Aorta (tissue), 5 donors: ENCODE measurements around the gene PLCB1. TPM values are rescaled to one million over a fixed set of nuclear protein-coding genes. Genes with fewer than 3 reads are reported as not detected.

Experiments
- ATAC-seq: fragments of 200-7000 bp; cut with Tn5 transposase; one replicate; pipeline ENCODE4 v1.9.1; 2022; ENCODE audit warnings: moderate library complexity; ENCODE audit not compliant: low FRiP score
- DNase-seq, 2 donors: peaks; one replicate each; pipeline ENCODE4 v3.0.0-alpha.2; 2020
- H3K27ac ChIP-seq, 2 donors: one replicate each; pipeline ENCODE4 v1.5.1; 2013; ENCODE audit warnings: low read length in 2 of 2, mild to moderate bottlenecking in 2 of 2, moderate library complexity in 2 of 2, control low read depth in 1 of 2, inconsistent platforms in 1 of 2, low read depth in 1 of 2
- H3K27me3 ChIP-seq, 2 donors: one replicate each; pipeline ENCODE4 v1.6.1; 2013; ENCODE audit warnings: control low read depth in 1 of 2, low read length in 1 of 2, mild to moderate bottlenecking in 1 of 2, moderate library complexity in 1 of 2; ENCODE audit not compliant: insufficient read depth in 2 of 2, control insufficient read depth in 1 of 2
- H3K36me3 ChIP-seq, 2 donors: one replicate each; pipeline ENCODE4 v1.6.1; 2013; ENCODE audit warnings: control low read depth in 1 of 2, low read length in 1 of 2, mild to moderate bottlenecking in 1 of 2; ENCODE audit not compliant: insufficient read depth in 2 of 2, control insufficient read depth in 1 of 2
- H3K4me1 ChIP-seq, 2 donors: one replicate each; pipeline ENCODE4 v1.6.1; 2013; ENCODE audit warnings: low read length in 2 of 2, control low read depth in 1 of 2, mild to moderate bottlenecking in 1 of 2, moderate library complexity in 1 of 2; ENCODE audit not compliant: insufficient read depth in 2 of 2, control insufficient read depth in 1 of 2
- H3K4me3 ChIP-seq, 2 donors: one replicate each; pipeline ENCODE4 v1.5.1; 2013; ENCODE audit warnings: low read length in 2 of 2, control low read depth in 1 of 2, mild to moderate bottlenecking in 1 of 2
- H3K9me3 ChIP-seq: one replicate; pipeline ENCODE4 v1.6.1; 2013; ENCODE audit warnings: mild to moderate bottlenecking, low read length; ENCODE audit not compliant: control insufficient read depth
- WGBS, 2 donors: extraction: QIAGEN DNeasy Blood & Tissue Kit; methylation state at CpG; one replicate each; pipeline ENCODE4 v1.1.7; 2013; 5-methylcytosine and 5-hydroxymethylcytosine counted together
- intact Hi-C, 2 donors: fragments of 100-400 bp; cut with DNase I; formaldehyde crosslinking; loops; one replicate each; pipeline versions ENCODE4 v1.14.2 to v1.15.0; 2022
- polyA plus RNA-seq, 2 donors: library from polyadenylated mRNA; stranded (reverse); fragments of 200-250 nt; gene quantifications; one replicate each; pipeline ENCODE4 v1.2.3, GENCODE V29; 2013
- total RNA-seq, 2 donors: library from RNA; stranded (reverse); fragmentation: NEBNext Ultra II Directional; extraction: Animal tissue kit (Norgen Biotek cat#: 25700); gene quantifications; one replicate each; pipeline ENCODE4 v1.2.1, GENCODE V29; 2021
- donor health status: healthy with polysubstance abuse.
- donor health status: Bipolar disorder and iron deficiency.
- donor health status: DM: no; HTN: no; CAD: no.
- donor health status: DM: no; HTN: no; CAD: no.
- donor health status: DM: yes; HTN: yes; CAD: no.

PLCB1 gene
- total and polyA plus RNA-seq, 4 donors: 1.4 to 35.0 (median 6.6) TPM

- no peak for ATAC-seq
- Histone ChIP-seq H3K36me3 (no peaks in the 10 kb centered on the region), H3K9me3 (no peaks in the 10 kb centered on the region), H3K4me3 (no peak overlapping the region), H3K4me1 (no peaks in the 10 kb centered on the region), H3K27ac (no peak overlapping the region), H3K27me3 (no peaks in the 10 kb centered on the region)
- intact Hi-C loops: no loop called here
- WGBS, 2 donors: 95 to 98% methylated on average over 3 of the region's 3 CpGs
- DNase-seq: no peak
Measured at GRCh38 chr20:8545212-8545611, 413.1 kb downstream of the PLCB1 start.

GRCh38 chr20:8547035-8547650, 415.1 kb downstream of the PLCB1 start:
- DNase-seq (no peak), ATAC-seq (no peak)
- 49 to 53% methylated on average over 6 of the region's 6 CpGs for WGBS, 2 donors
- Histone ChIP-seq H3K27me3 (no peaks in the 10 kb centered on the region), H3K36me3 (no peaks in the 10 kb centered on the region), H3K4me3 (no peak overlapping the region), H3K4me1 (no peaks in the 10 kb centered on the region), H3K9me3 (no peaks in the 10 kb centered on the region), H3K27ac (no peak overlapping the region)
- intact Hi-C loops: no loop called here

- H3K4me1 ChIP-seq: no peaks in the 10 kb centered on the region
- H3K27me3 ChIP-seq: no peaks in the 10 kb centered on the region
- no peak overlapping the region for H3K4me3 ChIP-seq
- H3K27ac ChIP-seq: no peak overlapping the region
- WGBS, 2 donors: 91 to 97% methylated on average over 1 of the region's 1 CpG
- ATAC-seq (no peak), DNase-seq (no peak)
- H3K36me3 ChIP-seq: no peaks in the 10 kb centered on the region
- H3K9me3 ChIP-seq: no peaks in the 10 kb centered on the region
- intact Hi-C loops: no loop called here
Measured at GRCh38 chr20:8547968-8548588, 416.0 kb downstream of the PLCB1 start.

GRCh38 chr20:8549192-8549591, 417.1 kb downstream of the PLCB1 start:
- no peak for DNase-seq
- no peak overlapping the region for H3K4me3 ChIP-seq
- no peak for ATAC-seq
- WGBS, 2 donors: 96% methylated on average over 3 of the region's 3 CpGs
- intact Hi-C loops: no loop called here
- H3K27ac ChIP-seq: no peak overlapping the region
- H3K36me3 ChIP-seq: no peaks in the 10 kb centered on the region
- no peaks in the 10 kb centered on the region for H3K27me3 ChIP-seq
- H3K9me3 ChIP-seq: peaks cover 1% of the 10 kb centered on the region
- H3K4me1 ChIP-seq: no peaks in the 10 kb centered on the region

- H3K36me3 ChIP-seq: no peaks in the 10 kb centered on the region
- ATAC-seq (no peak), DNase-seq (no peak)
- intact Hi-C loops: no loop called here
- no peaks in the 10 kb centered on the region for H3K4me1 ChIP-seq
- H3K27ac ChIP-seq: no peak overlapping the region
- no peak overlapping the region for H3K4me3 ChIP-seq
- no peaks in the 10 kb centered on the region for H3K27me3 ChIP-seq
- H3K9me3 ChIP-seq: peaks cover 1% of the 10 kb centered on the region
- 57 to 77% methylated on average over 1 of the region's 1 CpG for WGBS, 2 donors
Measured at GRCh38 chr20:8557711-8558110, 425.6 kb downstream of the PLCB1 start.

- 94 to 97% methylated on average over 3 of the region's 3 CpGs for WGBS, 2 donors
- H3K27ac ChIP-seq: no peak overlapping the region
- intact Hi-C loops: no loop called here
- H3K4me1 ChIP-seq: no peaks in the 10 kb centered on the region
- no peaks in the 10 kb centered on the region for H3K9me3 ChIP-seq
- no peak overlapping the region for H3K4me3 ChIP-seq
- DNase-seq (no peak), ATAC-seq (no peak)
- H3K27me3 ChIP-seq: no peaks in the 10 kb centered on the region
- H3K36me3 ChIP-seq: no peaks in the 10 kb centered on the region
Measured at GRCh38 chr20:8562356-8562755, 430.3 kb downstream of the PLCB1 start.

GRCh38 chr20:8568075-8568474, 436.0 kb downstream of the PLCB1 start:
- intact Hi-C loops: no loop called here
- Histone ChIP-seq H3K9me3 (peaks cover 2% of the 10 kb centered on the region), H3K4me1 (no peaks in the 10 kb centered on the region), H3K4me3 (no peak overlapping the region), H3K27ac (no peak overlapping the region), H3K27me3 (no peaks in the 10 kb centered on the region), H3K36me3 (no peaks in the 10 kb centered on the region)
- 58 to 63% methylated on average over 2 of the region's 2 CpGs for WGBS, 2 donors
- no peak for DNase-seq
- no peak for ATAC-seq

GRCh38 chr20:8569766-8570165, 437.7 kb downstream of the PLCB1 start:
- H3K27me3 ChIP-seq: no peaks in the 10 kb centered on the region
- H3K27ac ChIP-seq: no peak overlapping the region
- intact Hi-C loops: no loop called here
- H3K36me3 ChIP-seq: no peaks in the 10 kb centered on the region
- H3K4me1 ChIP-seq: no peaks in the 10 kb centered on the region
- ATAC-seq (no peak), DNase-seq (no peak)
- H3K9me3 ChIP-seq: peaks cover 2% of the 10 kb centered on the region
- H3K4me3 ChIP-seq: no peak overlapping the region

- ATAC-seq (peak; percentile 44), DNase-seq (no peak)
- H3K36me3 ChIP-seq: no peaks in the 10 kb centered on the region
- intact Hi-C loops: no loop called here
- peaks cover 2% of the 10 kb centered on the region for H3K9me3 ChIP-seq
- no peaks in the 10 kb centered on the region for H3K27me3 ChIP-seq
- no peaks in the 10 kb centered on the region for H3K4me1 ChIP-seq
- H3K4me3 ChIP-seq: no peak overlapping the region
- H3K27ac ChIP-seq: no peak overlapping the region
- 50 to 59% methylated on average over 2 of the region's 2 CpGs for WGBS, 2 donors
Measured at GRCh38 chr20:8571611-8572010, 439.5 kb downstream of the PLCB1 start.
